H1 (cell line): ENCODE data around the gene TYR. TPM values are rescaled to one million over a fixed set of nuclear protein-coding genes. Genes with fewer than 3 reads are reported as not detected.

Experiments
- polyA plus RNA-seq, 7 experiments: library from polyadenylated mRNA; depleted of rRNA in 3 of 7; stranded (reverse) in 5 of 7; unstranded in 2 of 7; fragments of >200 nt in 5 of 7; fragments of 200-250 nt in 2 of 7; gene quantifications; 1 replicate in 5 of 7; 2 replicates in 1 of 7; 4 replicates in 1 of 7; pipeline versions ENCODE4 v1.2.1 to v1.2.3, GENCODE V29; 2011 to 2013; ENCODE audit warnings: missing spikeins in 2 of 7, mixed read lengths in 2 of 7
- total RNA-seq: library from RNA; stranded (reverse); fragmentation: NEBNext Ultra II Directional; extraction: Animal tissue kit (Norgen Biotek cat#: 25700); gene quantifications from 2 replicates; pipeline ENCODE4 v1.2.1, GENCODE V29; 2021

Gene TYR
- total and polyA plus RNA-seq, 2 of the 8 experiments (the other 6 are each of a cell fraction or from before 2014, with no cell fraction given), result not detected

Other genes starting within 250 kb of the TYR start
- 0.25 and 0.43 TPM in 2 replicates for gene GRM5, start 111.9 kb upstream of the TYR start, total RNA-seq
- 0.15 and 0.22 TPM in 2 replicates for gene GRM5, start 111.9 kb upstream of the TYR start, polyA plus RNA-seq (2011; rRNA removed)